ENCODE data around the gene PLXNC1.

GRCh38 chr12:94200695-94201094 lies 52.3 kb downstream of the PLXNC1 start:
- no peak for TF ChIP-seq POLR2AphosphoS5 (IDR thresholded peaks at IDR 0.05)
- no peak for TF ChIP-seq CTCF (IDR thresholded peaks at IDR 0.05)
- TF ChIP-seq POLR2A (IDR thresholded peaks at IDR 0.05): no peak
